Endothelial cell of umbilical vein (primary cell): ENCODE results near the gene NFIC. TPM values are rescaled to one million over a fixed set of nuclear protein-coding genes. Genes with fewer than 3 reads are reported as not detected.

Source experiments
- BruUV-seq: library from RNA; stranded (reverse); fragments of 400-500 nt; replicated peaks from 2 replicates; lab custom pipeline; 2021; lab: Mats Ljungman, UMichigan
- CTCF ChIA-PET: fragments of 300-600, 350-600 bp; sonication (Branson Sonifier 250); formaldehyde crosslinking; loops from one replicate; lab custom pipeline; 2021; ENCODE audit warnings: antibody characterized with exemption, inconsistent platforms; lab: Charles Lee
- POLR2A ChIA-PET: fragments of 300-600, 350-600 bp; sonication (Branson Sonifier 250); formaldehyde crosslinking; loops from one replicate; lab custom pipeline; 2021; ENCODE audit warnings: antibody characterized with exemption, inconsistent platforms; lab: Charles Lee
- DNase-seq: peaks from one replicate; pipeline ENCODE4 v3.0.0-alpha.2; 2011; ENCODE audit warnings: low read depth, low spot score
- FAIRE-seq: peaks from 2 replicates; lab custom pipeline; 2011; peaks lifted over from hg19 to GRCh38; lab: Jason Lieb, UNC
- H2AFZ ChIP-seq: 2 replicates; pipeline ENCODE4 v1.6.0; 2012; ENCODE audit warnings: low read depth, low read length, control low read depth, inconsistent platforms
- H3K27ac ChIP-seq: 2 replicates; pipeline ENCODE4 v1.5.1; 2011; ENCODE audit warnings: low read depth, mild to moderate bottlenecking, control low read depth, low read length, moderate library complexity; ENCODE audit not compliant: insufficient read depth
- H3K27me3 ChIP-seq, 2 experiments: 2 replicates each; pipeline versions ENCODE4 v1.6.0 to v1.6.1; 2011; ENCODE audit warnings: low read length in 2 of 2, mixed read lengths in 1 of 2; ENCODE audit not compliant: control insufficient read depth in 2 of 2, insufficient read depth in 2 of 2
- H3K36me3 ChIP-seq, 2 experiments: 2 replicates in 1 of 2; 3 replicates in 1 of 2; pipeline ENCODE4 v1.5.1; 2011; ENCODE audit warnings: low read length in 2 of 2, mild to moderate bottlenecking in 1 of 2, moderate library complexity in 1 of 2; ENCODE audit not compliant: control insufficient read depth in 2 of 2, insufficient read depth in 2 of 2; ENCODE audit errors: extremely low read depth in 1 of 2
- H3K4me1 ChIP-seq: 3 replicates; pipeline ENCODE4 v1.5.1; 2011; ENCODE audit warnings: mild to moderate bottlenecking, low read length; ENCODE audit not compliant: control insufficient read depth, insufficient read depth; ENCODE audit errors: extremely low read depth
- H3K4me2 ChIP-seq: 2 replicates; pipeline ENCODE4 v1.6.1; 2011; ENCODE audit warnings: low read length, control low read depth, mixed read lengths; ENCODE audit not compliant: insufficient read depth
- H3K4me3 ChIP-seq, 3 experiments: fragments of 200-600 bp in 1 of 3; sonication (generic), shearing (Covaris generic) in 1 of 3; replicated peaks in 1 of 3; 2 replicates each; pipeline ENCODE4 v1.5.1; 2011 to 2016; ENCODE audit warnings: control low read depth in 3 of 3, low read length in 3 of 3, mild to moderate bottlenecking in 2 of 3, inconsistent platforms in 1 of 3, low read depth in 1 of 3, moderate library complexity in 1 of 3; ENCODE audit not compliant: insufficient read depth in 1 of 3
- H3K79me2 ChIP-seq: 2 replicates; pipeline ENCODE4 v1.6.0; 2012; ENCODE audit warnings: low read length, inconsistent platforms; ENCODE audit not compliant: control insufficient read depth, insufficient read depth
- H3K9ac ChIP-seq: replicated peaks from 2 replicates; pipeline ENCODE3; 2011; ENCODE audit warnings: low read length, control low read depth; ENCODE audit not compliant: insufficient read depth; ENCODE audit errors: extremely low read depth
- H3K9me1 ChIP-seq: replicated peaks from 3 replicates; pipeline ENCODE4 v1.6.0; 2011; ENCODE audit warnings: mild to moderate bottlenecking, low read length; ENCODE audit not compliant: control insufficient read depth, insufficient read depth; ENCODE audit errors: extremely low read depth
- H3K9me3 ChIP-seq: replicated peaks from 2 replicates; pipeline ENCODE4 v1.5.1; 2012; ENCODE audit warnings: low read length, inconsistent platforms; ENCODE audit not compliant: control insufficient read depth, insufficient read depth
- H4K20me1 ChIP-seq: replicated peaks from 2 replicates; pipeline ENCODE3; 2011; ENCODE audit warnings: mild to moderate bottlenecking, low read length; ENCODE audit not compliant: control insufficient read depth, insufficient read depth; ENCODE audit errors: extremely low read depth
- CTCF ChIP-seq, 2 donors: IDR thresholded peaks; 1 replicate in 1 of 2; 2 replicates in 1 of 2; pipeline ENCODE4 v1.5.1; 2011; ENCODE audit warnings: low read length in 2 of 2, mild to moderate bottlenecking in 2 of 2, moderate library complexity in 2 of 2, control low read depth in 1 of 2, inconsistent platforms in 1 of 2, low read depth in 1 of 2; ENCODE audit not compliant: insufficient read depth in 1 of 2; ENCODE audit errors: extremely low read depth in 1 of 2
- EZH2 ChIP-seq: IDR thresholded peaks from 2 replicates; pipeline ENCODE4 v1.6.1; 2012; ENCODE audit warnings: borderline replicate concordance, low read depth, mild to moderate bottlenecking, moderate library complexity, low read length, inconsistent platforms; ENCODE audit not compliant: severe bottlenecking
- FOS ChIP-seq: IDR thresholded peaks from 2 replicates; pipeline ENCODE4 v1.6.1; 2011; ENCODE audit warnings: mild to moderate bottlenecking, low read length, moderate library complexity, borderline replicate concordance; ENCODE audit not compliant: insufficient read depth
- GATA2 ChIP-seq: IDR thresholded peaks from 2 replicates; pipeline ENCODE4 v1.7.0; 2011; ENCODE audit warnings: low read depth, mild to moderate bottlenecking, moderate library complexity, mixed read lengths, low read length; ENCODE audit not compliant: insufficient read length, insufficient read depth
- JUN ChIP-seq: IDR thresholded peaks from 2 replicates; pipeline ENCODE4 v1.6.1; 2011; ENCODE audit warnings: borderline replicate concordance, low read depth; ENCODE audit not compliant: insufficient read length, insufficient read depth
- MYC ChIP-seq: IDR thresholded peaks from one replicate; pipeline ENCODE4 v1.6.1; 2011; ENCODE audit warnings: mild to moderate bottlenecking, low read depth, low read length
- POLR2A ChIP-seq: IDR thresholded peaks from 2 replicates; pipeline ENCODE4 v1.6.1; 2012; ENCODE audit warnings: low read depth, mild to moderate bottlenecking, control low read depth, low read length
- POLR2AphosphoS5 ChIP-seq: IDR thresholded peaks from 2 replicates; pipeline ENCODE4 v1.6.1; 2012; ENCODE audit warnings: low read depth, mild to moderate bottlenecking, control low read depth, low read length, moderate library complexity; ENCODE audit not compliant: insufficient read depth
- dilution Hi-C: fragments of 300-500 bp; cut with MboI; formaldehyde crosslinking; loops from one replicate; pipeline ENCODE4 v1.15.0; 2019; ENCODE audit warnings: low sequenced_read_pairs; ENCODE audit not compliant: extremely low pct_ligation_motif_present
- intact Hi-C: fragments of 100-400 bp; cut with micrococcal nuclease; formaldehyde crosslinking; loops from one replicate; pipeline ENCODE4 v1.10.0; 2022
- polyA plus RNA-seq, 4 experiments: library from polyadenylated mRNA; depleted of rRNA in 3 of 4; stranded (reverse) in 3 of 4; unstranded in 1 of 4; fragments of >200 nt; gene quantifications; 2 replicates each; pipeline versions ENCODE4 v1.2.1 to v1.2.3, GENCODE V29; 2011 to 2012; ENCODE audit warnings: missing spikeins in 1 of 4
- total RNA-seq: library from RNA; stranded (reverse); gene quantifications from 2 replicates; pipeline ENCODE4 v1.2.3, GENCODE V29; 2021
- TF ChIP-seq, protein P1 (sequence below): IDR thresholded peaks from 2 replicates; pipeline ENCODE4 v1.6.1; 2011; ENCODE audit not compliant: insufficient read depth, insufficient read length

Gene NFIC
- total and polyA plus RNA-seq, 2 donors (not counting 3 experiments of a cell fraction or from before 2014, with no cell fraction given): 11.4 to 133 TPM

DNA sequence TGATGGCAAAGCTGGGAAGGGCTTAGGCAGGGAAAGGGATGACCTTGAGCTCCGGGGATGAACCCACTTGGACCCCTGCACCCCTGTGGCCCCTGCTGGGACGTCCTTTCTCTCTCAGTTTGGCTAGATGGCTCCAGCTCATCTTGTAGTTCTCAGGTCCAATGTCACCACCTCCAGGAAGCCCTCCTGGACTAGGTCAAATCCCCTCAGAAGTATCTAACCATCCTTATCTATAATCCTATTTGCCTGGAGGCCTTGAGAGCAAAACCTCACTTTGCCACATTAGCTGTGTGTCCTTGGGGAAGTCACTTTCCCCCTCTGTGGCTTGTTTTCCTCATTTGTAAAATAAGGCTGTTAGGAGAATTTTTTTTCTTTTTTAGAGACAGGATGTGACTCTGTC, 42.7 kb upstream of the NFIC start:
- Histone ChIP-seq H3K4me2 (no peak overlapping the region), H3K9me1 (no peaks in the 10 kb centered on the region), H3K4me1 (no peaks in the 10 kb centered on the region), H3K79me2 (no peaks in the 10 kb centered on the region), H3K27ac (no peak overlapping the region), H3K36me3 (no peaks in the 10 kb centered on the region), H3K9me3 (no peaks in the 10 kb centered on the region), H3K27me3 (peaks cover 0 to 1% of the 10 kb centered on the region in 2 experiments), H2AFZ (no peak overlapping the region), H3K4me3 (no peak overlapping the region), H4K20me1 (no peaks in the 10 kb centered on the region), H3K9ac (no peak overlapping the region)
- TF ChIP-seq EZH2: no peak
- no peak for TF ChIP-seq JUN
- TF ChIP-seq MYC: no peak
- TF ChIP-seq FOS: no peak
- TF ChIP-seq POLR2A: no peak
- no peak for TF ChIP-seq CTCF (IDR thresholded peaks at IDR 0.05; ENCODE audit: extremely low read depth in 1 of 2, insufficient read depth in 1 of 2, low read depth in 1 of 2, low read length in 2 of 2)
- TF ChIP-seq, protein P1, sequence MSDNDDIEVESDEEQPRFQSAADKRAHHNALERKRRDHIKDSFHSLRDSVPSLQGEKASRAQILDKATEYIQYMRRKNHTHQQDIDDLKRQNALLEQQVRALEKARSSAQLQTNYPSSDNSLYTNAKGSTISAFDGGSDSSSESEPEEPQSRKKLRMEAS: no peak
- TF ChIP-seq GATA2: no peak
- no peak for TF ChIP-seq POLR2AphosphoS5
- DNase-seq (no peak), FAIRE-seq (no peak)
- ChIA-PET POLR2A (no interaction called here), CTCF (interaction anchor here (0.9 to 1.7 kb wide), 5 partner anchors 19 to 162 kb away, joined by 3 to 10 read pairs (median 6); no protein-coding TSS in a partner anchor)
- intact Hi-C loops: no loop called here
- no TSS peak for BruUV-seq
- dilution Hi-C loops: no loop called here
